Suprapubic skin (tissue), 3 donors: Measurements from ENCODE around the gene LAMTOR4.

Experiments
- CTCF ChIP-seq, 2 donors: fragments of 200-600 bp in 1 of 2; fragments of 450-650 bp in 1 of 2; sonication (generic) in 1 of 2; IDR thresholded peaks; one replicate each; pipeline ENCODE4 v1.5.1; 2016 to 2019; ENCODE audit warnings: antibody characterized with exemption in 2 of 2, mild to moderate bottlenecking in 1 of 2, moderate library complexity in 1 of 2
- POLR2A ChIP-seq, 2 donors: fragments of 450-650 bp; IDR thresholded peaks; one replicate each; pipeline ENCODE4 v1.6.1; 2017; ENCODE audit warnings: antibody characterized with exemption in 2 of 2, mild to moderate bottlenecking in 2 of 2, moderate library complexity in 2 of 2

- TF ChIP-seq POLR2A (IDR thresholded peaks at IDR 0.05) (no peak), CTCF (IDR thresholded peaks at IDR 0.05) (no peak)
These were observed 21.6 kb downstream of the LAMTOR4 start for GRCh38 chr7:100170101-100170897.
